Measurements from ENCODE around the gene BARHL1.

Gene BARHL1

GRCh38 chr9:132606066-132606465, 23.7 kb downstream of the BARHL1 start:
- ATAC-seq, result no peak
- no peak overlapping the region for H3K27ac Mint-ChIP-seq
- H3K4me3 Mint-ChIP-seq, result no peak overlapping the region
- H3K27me3 Mint-ChIP-seq, result no peaks in the 10 kb centered on the region
- no peaks in the 10 kb centered on the region for H3K4me1 Mint-ChIP-seq
- H3K36me3 Mint-ChIP-seq, result peaks cover 98% of the 10 kb centered on the region
- no peaks in the 10 kb centered on the region for H3K9me3 Mint-ChIP-seq

GRCh38 chr9:132609184-132609583, 26.8 kb downstream of the BARHL1 start:
- Mint-ChIP-seq H3K27me3 (no peaks in the 10 kb centered on the region), H3K4me3 (no peak overlapping the region), H3K9me3 (no peaks in the 10 kb centered on the region), H3K27ac (no peak overlapping the region), H3K4me1 (no peaks in the 10 kb centered on the region), H3K36me3 (peaks cover 95% of the 10 kb centered on the region)
- ATAC-seq, result no peak

GRCh38 chr9:132609829-132610228, 27.4 kb downstream of the BARHL1 start:
- peaks cover 95% of the 10 kb centered on the region for H3K36me3 Mint-ChIP-seq

GRCh38 chr9:132610661-132611060, 28.3 kb downstream of the BARHL1 start:
- Mint-ChIP-seq H3K27ac (no peak overlapping the region), H3K27me3 (no peaks in the 10 kb centered on the region), H3K4me3 (no peak overlapping the region), H3K9me3 (no peaks in the 10 kb centered on the region), H3K4me1 (no peaks in the 10 kb centered on the region), H3K36me3 (peaks cover 95% of the 10 kb centered on the region)
- no peak for ATAC-seq

More at GRCh38 chr9:132609829-132610228, 27.4 kb downstream of the BARHL1 start:
- H3K4me1 Mint-ChIP-seq, result no peaks in the 10 kb centered on the region
- no peaks in the 10 kb centered on the region for H3K9me3 Mint-ChIP-seq
- no peaks in the 10 kb centered on the region for H3K27me3 Mint-ChIP-seq
- ATAC-seq, result no peak
- H3K4me3 Mint-ChIP-seq, result no peak overlapping the region
- no peak overlapping the region for H3K27ac Mint-ChIP-seq

- no peaks in the 10 kb centered on the region for H3K27me3 Mint-ChIP-seq
- H3K27ac Mint-ChIP-seq, result no peak overlapping the region
- no peak overlapping the region for H3K4me3 Mint-ChIP-seq
- no peaks in the 10 kb centered on the region for H3K9me3 Mint-ChIP-seq
- peaks cover 91% of the 10 kb centered on the region for H3K36me3 Mint-ChIP-seq
- no peak for ATAC-seq
- H3K4me1 Mint-ChIP-seq, result no peaks in the 10 kb centered on the region
Observed at GRCh38 chr9:132614324-132614723, 31.9 kb downstream of the BARHL1 start.

- Mint-ChIP-seq H3K4me1 (no peaks in the 10 kb centered on the region), H3K36me3 (peaks cover 84% of the 10 kb centered on the region), H3K9me3 (no peaks in the 10 kb centered on the region), H3K4me3 (no peak overlapping the region), H3K27ac (no peak overlapping the region), H3K27me3 (no peaks in the 10 kb centered on the region)
- ATAC-seq, result no peak
Observed at GRCh38 chr9:132615774-132616173, 33.4 kb downstream of the BARHL1 start.

- peaks cover 75% of the 10 kb centered on the region for H3K36me3 Mint-ChIP-seq
- H3K4me1 Mint-ChIP-seq, result no peaks in the 10 kb centered on the region
- no peaks in the 10 kb centered on the region for H3K27me3 Mint-ChIP-seq
- ATAC-seq, result no peak
- no peak overlapping the region for H3K27ac Mint-ChIP-seq
- no peaks in the 10 kb centered on the region for H3K9me3 Mint-ChIP-seq
- no peak overlapping the region for H3K4me3 Mint-ChIP-seq
Observed at GRCh38 chr9:132616725-132617124, 34.3 kb downstream of the BARHL1 start.

- Mint-ChIP-seq H3K4me3 (no peak overlapping the region), H3K4me1 (no peaks in the 10 kb centered on the region), H3K27ac (no peak overlapping the region), H3K27me3 (no peaks in the 10 kb centered on the region), H3K36me3 (peaks cover 55% of the 10 kb centered on the region), H3K9me3 (no peaks in the 10 kb centered on the region)
- no peak for ATAC-seq
Observed at GRCh38 chr9:132622159-132622558, 39.8 kb downstream of the BARHL1 start.

GRCh38 chr9:132626285-132626684, 43.9 kb downstream of the BARHL1 start:
- Mint-ChIP-seq H3K9me3 (no peaks in the 10 kb centered on the region), H3K27ac (no peak overlapping the region), H3K4me1 (no peaks in the 10 kb centered on the region), H3K36me3 (peaks cover 67% of the 10 kb centered on the region), H3K4me3 (no peak overlapping the region), H3K27me3 (no peaks in the 10 kb centered on the region)
- ATAC-seq, result no peak

GRCh38 chr9:132627106-132627505, 44.7 kb downstream of the BARHL1 start:
- Mint-ChIP-seq H3K27me3 (no peaks in the 10 kb centered on the region), H3K4me3 (no peak overlapping the region), H3K9me3 (no peaks in the 10 kb centered on the region), H3K36me3 (peaks cover 72% of the 10 kb centered on the region), H3K4me1 (no peaks in the 10 kb centered on the region), H3K27ac (no peak overlapping the region)
- no peak for ATAC-seq

- ATAC-seq, result no peak
- H3K4me1 Mint-ChIP-seq, result no peaks in the 10 kb centered on the region
- H3K27ac Mint-ChIP-seq, result no peak overlapping the region
- no peaks in the 10 kb centered on the region for H3K27me3 Mint-ChIP-seq
- H3K36me3 Mint-ChIP-seq, result peaks cover 77% of the 10 kb centered on the region
- no peaks in the 10 kb centered on the region for H3K9me3 Mint-ChIP-seq
- no peak overlapping the region for H3K4me3 Mint-ChIP-seq
Observed at GRCh38 chr9:132627594-132627993, 45.2 kb downstream of the BARHL1 start.

- Mint-ChIP-seq H3K4me1 (no peaks in the 10 kb centered on the region), H3K4me3 (no peak overlapping the region), H3K36me3 (peaks cover 88% of the 10 kb centered on the region), H3K27me3 (no peaks in the 10 kb centered on the region), H3K9me3 (no peaks in the 10 kb centered on the region), H3K27ac (no peak overlapping the region)
- ATAC-seq, result no peak
Observed at GRCh38 chr9:132628746-132629145, 46.3 kb downstream of the BARHL1 start.

- Mint-ChIP-seq H3K4me3 (no peak overlapping the region), H3K27ac (no peak overlapping the region), H3K36me3 (peaks cover 96% of the 10 kb centered on the region), H3K27me3 (no peaks in the 10 kb centered on the region), H3K4me1 (no peaks in the 10 kb centered on the region), H3K9me3 (no peaks in the 10 kb centered on the region)
- no peak for ATAC-seq
Observed at GRCh38 chr9:132630116-132630515, 47.7 kb downstream of the BARHL1 start.

GRCh38 chr9:132630811-132631210, 48.4 kb downstream of the BARHL1 start:
- Mint-ChIP-seq H3K27me3 (no peaks in the 10 kb centered on the region), H3K9me3 (no peaks in the 10 kb centered on the region), H3K4me3 (no peak overlapping the region), H3K27ac (no peak overlapping the region), H3K36me3 (peaks cover 90% of the 10 kb centered on the region), H3K4me1 (no peaks in the 10 kb centered on the region)
- ATAC-seq, result no peak

GRCh38 chr9:132631280-132631679, 48.9 kb downstream of the BARHL1 start:
- H3K36me3 Mint-ChIP-seq, result peaks cover 86% of the 10 kb centered on the region
- no peak overlapping the region for H3K27ac Mint-ChIP-seq
- H3K27me3 Mint-ChIP-seq, result no peaks in the 10 kb centered on the region
- no peak for ATAC-seq
- no peak overlapping the region for H3K4me3 Mint-ChIP-seq
- H3K9me3 Mint-ChIP-seq, result no peaks in the 10 kb centered on the region
- H3K4me1 Mint-ChIP-seq, result no peaks in the 10 kb centered on the region

- no peaks in the 10 kb centered on the region for H3K9me3 Mint-ChIP-seq
- H3K27ac Mint-ChIP-seq, result no peak overlapping the region
- ATAC-seq, result no peak
- H3K4me3 Mint-ChIP-seq, result no peak overlapping the region
- peaks cover 82% of the 10 kb centered on the region for H3K36me3 Mint-ChIP-seq
- H3K27me3 Mint-ChIP-seq, result no peaks in the 10 kb centered on the region
- H3K4me1 Mint-ChIP-seq, result no peaks in the 10 kb centered on the region
Observed at GRCh38 chr9:132631685-132632084, 49.3 kb downstream of the BARHL1 start.

Measured in stimulated activated memory B cell treated with anti-CD40 and anti-IgM and Interleukin-4, amounts not matched to agents 10 μg/mL and 1 μg/mL and 100 μg/mL, for 72 hours (primary cell).